Stimulated activated CD4-positive, alpha-beta T cell treated with anti-CD3 and anti-CD28 coated beads, Interleukin-4, amount 100 ng/mL, for 4 hours (primary cell): ENCODE measurements around the gene MYOCD.
A peak's percentile ranks its signal among the peaks of the same experiment; 100 is the strongest.
"Not testable (repeated sequence)": the region's sequence is repeated elsewhere in the genome, so short reads cannot be mapped to it uniquely, and the experiment has no call there.

Source experiments
- DNase-seq, 2 experiments: peaks; one replicate each; pipeline ENCODE4 v3.0.0-alpha.2; 2020

MYOCD gene, protein sequence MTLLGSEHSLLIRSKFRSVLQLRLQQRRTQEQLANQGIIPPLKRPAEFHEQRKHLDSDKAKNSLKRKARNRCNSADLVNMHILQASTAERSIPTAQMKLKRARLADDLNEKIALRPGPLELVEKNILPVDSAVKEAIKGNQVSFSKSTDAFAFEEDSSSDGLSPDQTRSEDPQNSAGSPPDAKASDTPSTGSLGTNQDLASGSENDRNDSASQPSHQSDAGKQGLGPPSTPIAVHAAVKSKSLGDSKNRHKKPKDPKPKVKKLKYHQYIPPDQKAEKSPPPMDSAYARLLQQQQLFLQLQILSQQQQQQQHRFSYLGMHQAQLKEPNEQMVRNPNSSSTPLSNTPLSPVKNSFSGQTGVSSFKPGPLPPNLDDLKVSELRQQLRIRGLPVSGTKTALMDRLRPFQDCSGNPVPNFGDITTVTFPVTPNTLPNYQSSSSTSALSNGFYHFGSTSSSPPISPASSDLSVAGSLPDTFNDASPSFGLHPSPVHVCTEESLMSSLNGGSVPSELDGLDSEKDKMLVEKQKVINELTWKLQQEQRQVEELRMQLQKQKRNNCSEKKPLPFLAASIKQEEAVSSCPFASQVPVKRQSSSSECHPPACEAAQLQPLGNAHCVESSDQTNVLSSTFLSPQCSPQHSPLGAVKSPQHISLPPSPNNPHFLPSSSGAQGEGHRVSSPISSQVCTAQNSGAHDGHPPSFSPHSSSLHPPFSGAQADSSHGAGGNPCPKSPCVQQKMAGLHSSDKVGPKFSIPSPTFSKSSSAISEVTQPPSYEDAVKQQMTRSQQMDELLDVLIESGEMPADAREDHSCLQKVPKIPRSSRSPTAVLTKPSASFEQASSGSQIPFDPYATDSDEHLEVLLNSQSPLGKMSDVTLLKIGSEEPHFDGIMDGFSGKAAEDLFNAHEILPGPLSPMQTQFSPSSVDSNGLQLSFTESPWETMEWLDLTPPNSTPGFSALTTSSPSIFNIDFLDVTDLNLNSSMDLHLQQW

DNA sequence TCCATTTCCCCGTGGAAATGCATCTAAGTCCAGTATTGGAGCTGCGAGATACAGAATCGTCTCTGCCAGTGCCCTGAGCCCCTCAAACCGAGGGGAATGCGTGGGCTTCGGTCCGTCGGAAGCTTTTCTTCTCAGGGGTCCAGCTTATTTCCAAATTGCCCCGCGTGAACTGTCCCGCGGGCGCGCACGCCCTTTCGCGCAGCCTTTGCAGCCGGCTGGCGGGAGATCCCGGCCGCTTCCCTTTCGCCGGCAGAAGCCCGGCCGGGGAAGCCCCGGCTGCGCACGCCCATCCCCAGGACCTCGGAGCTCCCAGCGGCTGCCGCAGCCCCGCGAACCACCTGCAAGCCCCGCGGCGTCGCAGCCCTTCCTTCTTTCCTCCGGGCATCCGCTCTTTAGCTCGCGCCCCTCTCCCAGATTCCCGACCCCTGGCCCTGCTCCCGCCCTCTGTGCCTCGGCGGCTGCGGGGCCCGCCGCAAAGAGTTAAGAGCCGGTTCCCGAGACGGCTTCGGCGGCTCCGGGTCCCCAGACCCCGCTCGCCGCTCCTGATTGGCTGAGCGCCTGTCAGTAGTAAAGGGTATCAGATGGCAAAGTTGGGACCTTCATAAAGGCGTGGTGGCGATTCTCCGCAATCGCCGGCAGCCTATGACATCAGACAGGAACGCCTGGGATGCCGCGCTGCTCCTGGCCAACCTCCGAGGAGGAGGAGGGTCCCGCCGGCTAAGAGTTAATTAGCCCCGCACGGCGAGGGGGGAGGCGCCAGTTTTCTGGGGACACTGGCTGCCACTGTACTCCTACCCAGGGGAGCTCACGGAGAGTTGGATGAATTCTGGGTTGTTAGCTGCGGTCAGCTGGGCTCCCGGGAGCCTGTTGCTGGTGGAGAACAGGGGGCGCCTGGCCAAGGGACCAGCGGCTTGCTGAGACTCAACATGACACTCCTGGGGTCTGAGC lies at the start of gene MYOCD:
MYOCD (plus strand) TSS at position 628 of the 948 bp plus-strand sequence; CDS start at position 927, 299 bp downstream.
- DNase-seq, result peak in 1 of 2 experiments; percentile 1

DNA sequence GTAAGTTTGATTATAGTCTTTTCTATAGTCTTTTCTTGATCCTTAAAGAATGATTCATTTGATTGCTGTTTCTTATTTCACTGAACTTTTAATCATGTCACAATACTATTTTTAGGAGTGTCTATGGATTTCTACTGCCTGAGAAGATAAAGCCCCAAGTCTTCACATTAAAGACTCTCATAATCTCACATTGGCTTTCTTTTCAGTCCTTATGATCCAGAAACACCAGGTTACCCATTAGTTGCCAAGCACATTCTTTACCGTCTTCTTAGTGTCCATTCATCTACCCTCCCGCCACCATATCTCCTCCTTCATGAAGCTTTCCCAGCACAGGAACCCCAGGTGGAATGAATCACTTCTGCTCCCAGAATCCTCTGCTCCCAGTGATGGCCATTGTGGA lies 49.5 kb upstream of the MYOCD start:
- no peak for DNase-seq

DNA sequence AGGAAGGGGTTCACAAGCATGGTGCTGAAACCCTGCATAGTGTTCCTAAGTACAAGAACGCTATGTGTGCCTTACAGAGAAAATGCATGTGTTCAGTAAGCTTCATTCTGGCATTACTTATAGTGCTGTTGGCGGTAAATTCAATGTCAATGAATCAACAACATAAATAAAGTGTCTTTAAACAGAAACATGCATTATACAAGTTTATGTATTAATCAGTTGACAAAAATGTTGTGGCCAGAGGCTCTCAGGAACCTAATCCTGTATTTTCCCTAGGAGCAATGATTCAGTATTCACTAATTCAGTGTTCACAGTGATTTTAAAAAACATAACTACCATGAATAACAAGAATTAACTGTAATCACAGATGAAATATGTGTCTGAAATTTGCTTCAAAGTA lies 47.1 kb upstream of the MYOCD start:
- DNase-seq, result no peak

GRCh38 chr17:12619459-12620199 lies 46.1 kb upstream of the MYOCD start:
- no peak for DNase-seq

DNA sequence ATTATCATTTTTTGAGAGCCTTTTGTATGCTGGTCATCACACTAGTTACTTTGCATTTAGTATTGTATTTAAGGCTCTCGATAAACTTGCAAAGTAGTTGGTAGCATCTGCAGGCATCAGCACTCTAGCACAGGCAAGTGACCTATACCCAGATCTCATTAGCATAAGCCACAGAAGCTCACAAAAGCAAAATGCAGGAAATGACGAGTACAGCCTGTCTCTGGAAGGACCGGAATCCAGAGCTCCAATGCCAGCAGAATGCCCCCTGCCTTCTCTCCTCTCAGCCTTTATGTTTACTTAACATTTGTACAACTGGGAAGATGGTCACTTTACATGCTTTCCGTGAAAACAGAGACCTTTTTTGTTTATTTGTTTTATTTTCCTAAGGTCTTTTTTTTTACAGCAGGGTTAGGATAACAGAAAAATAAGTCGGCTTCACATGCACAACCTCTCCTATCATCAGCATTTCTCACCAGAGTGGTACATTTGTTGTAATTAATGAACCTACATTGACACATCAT lies 45.4 kb upstream of the MYOCD start:
- no peak for DNase-seq

DNA sequence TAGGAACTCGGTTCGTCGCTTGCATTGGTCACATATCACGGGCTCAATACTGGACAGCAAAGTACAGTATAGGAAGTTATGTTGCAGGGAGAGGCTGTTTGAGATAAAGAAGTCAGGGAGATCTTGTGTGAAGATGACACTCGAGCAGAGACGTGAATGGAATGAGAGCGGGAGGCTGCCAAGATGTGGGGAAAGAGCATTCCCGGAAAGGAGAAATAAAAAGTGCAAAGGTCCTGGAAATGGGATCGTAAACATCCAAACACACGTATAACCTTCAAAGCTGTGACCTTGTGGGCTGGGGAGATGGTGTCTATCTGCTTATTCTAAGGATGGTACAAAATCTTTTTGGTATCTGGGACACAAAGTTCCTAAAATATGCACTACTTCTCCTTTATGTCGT lies 43.0 kb upstream of the MYOCD start:
- no peak for DNase-seq

GRCh38 chr17:12623220-12623848 lies 42.4 kb upstream of the MYOCD start:
- no peak for DNase-seq

GRCh38 chr17:12624211-12624610 lies 41.5 kb upstream of the MYOCD start:
- no peak for DNase-seq

- no peak for DNase-seq
These were observed 40.6 kb upstream of the MYOCD start for GRCh38 chr17:12625092-12625491.

GRCh38 chr17:12627177-12627629 lies 38.5 kb upstream of the MYOCD start:
- no peak for DNase-seq

GRCh38 chr17:12627781-12628451 lies 37.8 kb upstream of the MYOCD start:
- DNase-seq, result no peak

DNA sequence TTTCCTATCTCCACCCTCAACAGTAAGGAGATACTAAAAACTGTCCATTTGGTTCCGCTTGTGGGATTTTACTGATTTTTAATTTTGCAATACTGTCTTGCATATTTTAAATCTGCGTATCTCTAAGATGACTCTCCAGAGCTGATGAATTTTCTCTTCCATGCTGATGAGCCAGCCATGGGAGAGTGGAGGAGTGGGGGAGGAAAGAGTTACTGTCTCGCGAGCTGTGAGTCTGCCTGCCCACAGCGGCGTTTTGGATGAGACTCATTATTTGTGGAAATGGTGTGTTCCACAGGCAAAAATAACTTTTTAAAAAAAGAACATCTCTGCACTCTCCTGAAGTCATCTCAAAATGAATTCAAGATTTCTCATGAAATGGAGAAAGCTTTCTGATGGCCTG lies 34.6 kb upstream of the MYOCD start:
- no peak for DNase-seq

GRCh38 chr17:12632785-12633184 lies 32.9 kb upstream of the MYOCD start:
- no peak for DNase-seq

DNA sequence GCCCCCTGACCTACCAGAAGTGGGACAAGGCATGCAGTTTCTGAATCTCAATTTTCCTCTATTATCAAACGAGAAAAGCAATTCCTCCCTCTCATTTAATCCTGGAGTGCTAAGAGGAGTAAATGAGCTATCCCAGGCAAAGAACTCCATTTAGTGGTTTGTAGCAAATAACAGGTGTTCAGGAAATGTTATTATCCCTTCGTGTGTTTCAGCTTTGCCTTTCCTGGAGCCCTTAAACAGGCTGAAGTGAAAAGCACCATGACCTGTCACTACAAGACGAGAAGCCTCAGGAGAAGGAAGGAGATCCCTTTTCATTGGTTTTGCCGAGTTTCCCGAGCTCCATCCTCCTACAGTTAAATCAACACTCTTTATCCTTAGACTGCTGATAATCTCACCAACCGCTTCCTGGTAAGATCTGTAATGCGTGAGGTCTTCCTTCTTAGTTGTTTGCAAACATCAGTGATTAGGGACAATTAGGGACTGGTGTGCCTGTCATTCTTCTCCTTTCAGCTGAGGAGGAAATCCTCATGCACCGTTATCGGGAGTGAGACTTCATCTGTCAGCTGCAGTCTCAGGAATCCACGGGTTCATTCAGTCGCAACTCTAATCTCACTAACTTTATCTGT lies 30.8 kb upstream of the MYOCD start:
- no peak for DNase-seq

GRCh38 chr17:12635996-12636395 lies 29.7 kb upstream of the MYOCD start:
- DNase-seq, result not testable (repeated sequence)

GRCh38 chr17:12637015-12637414 lies 28.7 kb upstream of the MYOCD start:
- no peak for DNase-seq

- no peak for DNase-seq
These were observed 27.7 kb upstream of the MYOCD start for GRCh38 chr17:12637745-12638651.

GRCh38 chr17:12640364-12640763 lies 25.3 kb upstream of the MYOCD start:
- no peak for DNase-seq

GRCh38 chr17:12641084-12641483 lies 24.6 kb upstream of the MYOCD start:
- no peak for DNase-seq
